ENCODE data around the gene DENND1A.
"Not testable (repeated sequence)": the region's sequence is repeated elsewhere in the genome, so short reads cannot be mapped to it uniquely, and the experiment has no call there.

Gene DENND1A

DNA sequence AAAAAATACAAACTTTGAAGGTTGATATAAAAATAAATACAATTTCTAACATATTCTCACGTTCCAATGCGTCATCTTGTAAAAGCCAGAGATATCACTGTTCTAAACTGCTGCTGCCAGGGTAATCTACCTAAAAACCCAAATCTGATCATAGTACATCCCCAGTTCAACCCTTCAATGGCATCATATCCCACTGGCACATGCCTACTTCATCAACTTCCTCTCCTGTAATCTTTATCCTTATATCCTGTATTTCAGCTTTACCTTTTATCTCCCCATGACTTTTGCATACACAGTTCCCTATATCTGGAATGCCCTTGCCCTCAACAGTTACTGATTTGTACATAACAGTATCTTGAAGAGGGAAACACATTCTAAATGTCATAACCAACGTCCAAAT, 7.5 kb downstream of the DENND1A start:
- ATAC-seq (no peak), DNase-seq (no peak)

- ATAC-seq = peak; percentile 43
- no peak for DNase-seq
Observed at GRCh38 chr9:123914517-123915196, 15.3 kb downstream of the DENND1A start.

GRCh38 chr9:123912167-123912897, 17.6 kb downstream of the DENND1A start:
- ATAC-seq (no peak), DNase-seq (no peak)

- DNase-seq (no peak), ATAC-seq (no peak)
Observed at GRCh38 chr9:123911024-123911423, 18.9 kb downstream of the DENND1A start.

DNA sequence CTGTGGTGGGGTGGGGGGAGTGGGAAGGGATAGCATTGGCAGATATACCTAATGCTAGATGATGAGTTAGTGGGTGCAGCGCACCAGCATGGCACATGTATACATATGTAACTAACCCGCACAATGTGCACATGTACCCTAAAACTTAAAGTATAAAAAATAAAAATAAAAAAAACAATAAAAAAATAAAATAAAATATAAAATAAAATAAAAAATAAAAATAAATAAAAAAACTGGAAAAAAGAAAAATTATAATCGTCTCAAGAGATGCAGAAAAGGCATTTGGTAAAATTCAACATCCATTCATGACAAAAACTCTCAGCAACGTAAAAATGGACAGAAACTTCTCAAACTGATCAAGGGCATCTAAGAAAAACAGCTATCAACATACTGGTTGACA, 20.7 kb downstream of the DENND1A start:
- DNase-seq, ATAC-seq: not testable (repeated sequence)

- ATAC-seq, DNase-seq: not testable (repeated sequence)
Observed at GRCh38 chr9:123903550-123903949, 26.4 kb downstream of the DENND1A start.

- ATAC-seq (no peak), DNase-seq (no peak)
Observed at GRCh38 chr9:123894822-123895221, 35.1 kb downstream of the DENND1A start.

GRCh38 chr9:123893831-123894460, 36.0 kb downstream of the DENND1A start:
- DNase-seq (no peak), ATAC-seq (no peak)

- ATAC-seq (no peak), DNase-seq (no peak)
Observed at GRCh38 chr9:123893115-123893514, 36.8 kb downstream of the DENND1A start.

DNA sequence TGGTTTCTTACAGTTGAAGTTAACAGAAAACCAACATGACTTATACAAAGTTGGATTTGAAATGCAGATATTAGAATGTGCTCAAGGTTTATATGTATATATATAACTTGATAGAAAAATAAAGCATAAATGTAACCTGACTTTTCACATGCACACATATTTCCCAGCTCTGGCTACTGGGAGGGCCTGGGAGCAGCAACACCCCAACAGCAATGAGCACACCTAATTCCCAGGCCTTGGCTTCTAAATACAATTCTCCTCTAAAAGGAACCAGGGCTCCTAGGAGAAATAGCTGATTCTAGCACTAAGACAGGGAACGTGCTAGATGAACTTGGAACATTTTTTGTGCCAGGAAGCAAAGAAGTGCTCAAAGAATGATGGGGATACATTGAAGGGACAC, 42.1 kb downstream of the DENND1A start:
- ATAC-seq (no peak), DNase-seq (no peak)

DNA sequence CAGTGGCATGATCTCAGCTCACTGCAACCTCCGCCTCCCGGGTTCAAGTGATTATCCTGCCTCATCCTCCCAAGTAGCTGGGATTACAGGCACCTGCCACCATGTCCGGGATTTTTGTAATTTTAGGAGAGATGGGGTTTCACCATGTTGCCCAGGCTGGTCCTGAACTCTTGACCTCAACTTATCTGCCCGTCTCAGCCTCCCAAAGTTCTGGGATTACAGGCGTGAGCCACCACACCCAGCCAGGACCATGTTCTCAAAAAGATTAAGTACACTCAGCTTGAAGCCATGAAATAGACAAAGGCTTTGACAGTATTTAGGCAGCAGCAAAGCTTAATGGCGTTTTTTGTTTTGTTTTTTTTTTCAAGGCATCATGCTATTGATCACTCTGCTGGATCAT, 44.1 kb downstream of the DENND1A start:
- DNase-seq, ATAC-seq: not testable (repeated sequence)

DNA sequence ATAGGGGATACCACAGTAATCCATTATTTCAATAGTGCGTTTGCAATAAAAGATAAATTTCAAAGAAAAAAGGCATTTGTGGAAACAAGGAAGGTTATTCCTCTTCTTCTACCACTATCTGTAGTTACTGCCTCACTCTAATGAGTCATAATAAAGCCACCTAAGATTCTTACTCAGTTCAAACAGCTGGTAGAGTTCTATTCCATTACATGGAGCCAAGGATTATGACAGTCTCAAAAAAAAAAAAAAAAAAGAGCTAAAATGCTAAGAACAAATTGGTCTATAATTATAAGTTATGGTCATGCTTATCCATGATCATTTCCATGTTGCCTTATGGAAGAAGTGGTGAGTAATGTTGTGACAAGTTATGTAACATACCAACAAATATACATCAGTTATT, 46.3 kb downstream of the DENND1A start:
- DNase-seq (no peak), ATAC-seq (no peak)

GRCh38 chr9:123881604-123882003, 48.3 kb downstream of the DENND1A start:
- ATAC-seq = peak; percentile 40
- DNase-seq = no peak

- ATAC-seq (no peak), DNase-seq (no peak)
Observed at GRCh38 chr9:123880420-123880819, 49.5 kb downstream of the DENND1A start.

DNA sequence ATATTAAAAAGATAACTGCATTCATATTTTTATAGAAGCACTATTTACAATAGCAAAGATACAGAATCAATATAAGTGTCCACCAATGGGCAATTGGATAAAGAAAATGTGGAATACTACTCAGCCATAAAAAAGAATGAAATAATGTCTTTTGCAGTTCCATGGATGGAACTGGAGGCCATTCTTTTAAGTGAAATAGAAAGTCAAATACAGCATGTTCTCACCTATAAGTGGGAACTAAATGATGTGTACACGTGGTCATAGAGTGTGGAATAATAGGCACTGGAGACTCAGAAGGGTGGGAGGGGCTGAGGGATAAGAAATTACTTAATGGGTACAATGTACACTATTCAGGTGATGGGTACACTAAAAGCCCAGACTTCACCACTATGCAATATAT, 53.2 kb downstream of the DENND1A start:
- no peak for ATAC-seq
- no peak for DNase-seq

DNA sequence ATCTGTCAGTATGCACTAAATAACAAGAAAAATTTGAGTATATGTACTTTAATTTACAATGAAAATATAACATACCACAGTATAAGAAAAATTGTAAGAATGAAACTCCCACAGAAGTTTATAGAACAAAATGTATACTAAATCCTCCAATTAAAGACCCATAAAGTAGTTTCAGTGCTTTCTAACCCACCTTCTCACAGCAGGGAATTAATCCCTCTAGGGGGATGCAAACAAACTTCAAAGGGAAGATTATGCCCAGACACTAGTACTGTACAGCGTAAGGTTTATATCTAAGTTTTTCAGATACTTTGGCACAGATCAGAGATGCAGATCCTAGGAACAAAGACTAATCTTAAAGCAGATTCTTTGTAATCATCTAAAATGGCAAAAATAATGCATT, 57.2 kb downstream of the DENND1A start:
- no peak for ATAC-seq
- no peak for DNase-seq

DNA sequence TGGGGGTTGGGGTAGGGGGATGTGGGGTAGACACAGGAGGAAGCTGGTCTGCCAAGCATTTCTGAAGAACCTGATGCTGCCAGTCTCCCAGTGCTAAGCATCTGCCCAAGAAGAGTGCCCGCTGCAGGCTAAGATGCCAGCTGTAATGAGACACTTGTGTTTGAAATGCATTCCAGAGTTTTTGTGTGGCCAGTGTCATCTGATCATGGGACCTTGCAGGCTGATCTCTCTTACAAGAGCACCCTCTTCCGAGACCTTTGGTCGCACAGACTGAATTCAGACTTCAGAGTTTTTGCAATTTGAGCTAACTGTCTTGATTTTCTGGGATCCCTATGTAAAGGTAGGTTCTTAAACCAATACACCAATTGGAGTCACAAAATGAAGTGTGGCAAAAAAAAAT, 58.1 kb downstream of the DENND1A start:
- ATAC-seq (no peak), DNase-seq (no peak)

DNA sequence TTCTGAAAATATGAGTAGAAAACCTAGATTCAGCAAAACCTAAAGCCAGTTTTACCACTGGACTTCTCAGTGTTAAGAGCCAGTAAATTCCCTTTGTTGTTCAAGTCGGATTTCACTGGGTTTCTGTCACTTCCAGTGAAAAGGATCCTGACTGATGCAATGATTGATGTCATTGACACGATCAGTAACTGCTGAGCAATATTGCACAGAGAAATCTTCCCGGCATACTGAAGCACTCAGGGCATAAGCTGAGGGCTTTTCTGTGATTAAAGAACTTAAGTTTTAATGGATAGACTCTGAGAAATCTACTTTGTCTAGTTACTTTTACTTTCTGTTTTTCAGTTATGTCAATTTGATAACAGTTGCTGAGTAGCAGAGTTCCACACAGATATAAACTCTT, 61.9 kb downstream of the DENND1A start:
- no peak for DNase-seq
- no peak for ATAC-seq

- ATAC-seq (no peak), DNase-seq (no peak)
Observed at GRCh38 chr9:123867034-123867433, 62.9 kb downstream of the DENND1A start.

- DNase-seq (no peak), ATAC-seq (no peak)
Observed at GRCh38 chr9:123866497-123866896, 63.4 kb downstream of the DENND1A start.

DNA sequence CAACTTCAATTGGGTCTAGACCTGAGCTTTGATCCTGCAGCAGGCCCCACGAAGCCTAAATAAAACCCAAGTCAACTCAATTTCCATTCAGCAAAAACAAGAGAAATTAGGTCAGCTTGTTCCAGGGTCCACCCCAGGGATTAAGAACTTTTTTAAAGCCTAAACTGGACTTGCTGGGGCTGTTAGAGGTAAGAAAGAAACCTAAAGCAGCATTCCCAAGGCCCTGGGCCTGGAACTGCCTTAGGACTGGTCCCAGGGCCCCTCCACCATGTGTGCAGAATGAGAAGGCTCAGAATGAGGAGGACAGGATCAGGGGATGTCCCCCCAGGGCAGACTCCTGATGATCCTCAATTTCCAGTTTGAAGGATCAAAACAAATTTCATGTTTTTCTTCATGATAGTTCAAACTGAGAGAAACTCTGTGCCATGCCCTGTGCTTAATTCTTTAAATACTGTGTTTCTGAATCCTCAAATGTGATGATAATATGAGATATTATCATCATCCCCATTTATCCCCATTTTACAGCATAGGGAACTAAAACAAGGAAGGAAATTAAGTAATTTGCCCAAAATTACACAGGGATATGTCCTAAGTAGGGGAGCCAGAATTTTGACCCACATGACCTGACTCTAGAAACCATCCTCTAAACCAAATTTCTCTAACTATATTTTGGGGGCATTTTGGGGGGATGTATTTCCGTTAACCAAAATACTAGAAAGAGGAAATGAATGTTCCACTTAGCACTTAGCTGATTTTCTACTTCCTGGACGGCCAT, 64.5 kb downstream of the DENND1A start:
- ATAC-seq = no peak
- no peak for DNase-seq

DNA sequence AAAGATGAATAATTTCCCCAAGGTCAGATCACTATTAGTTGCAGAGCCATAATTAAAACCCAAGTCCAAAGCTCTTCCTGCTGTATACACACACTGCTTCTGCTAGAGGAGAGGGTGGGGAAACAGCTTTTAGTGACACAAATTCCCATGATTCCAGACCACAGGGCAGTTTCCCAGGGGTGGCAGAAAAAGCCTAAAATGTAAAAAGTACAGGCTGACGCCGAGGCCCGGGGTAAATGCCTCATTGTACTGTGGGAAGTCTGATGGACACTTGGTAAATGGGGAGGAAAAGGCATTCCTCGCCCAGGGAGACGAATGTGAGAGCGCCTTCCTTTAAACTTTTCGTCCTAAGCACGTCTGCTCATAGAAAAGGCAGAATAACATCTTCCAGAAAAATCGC, 65.7 kb downstream of the DENND1A start:
- ATAC-seq (no peak), DNase-seq (no peak)
